Measurements from ENCODE around the gene WDR86. TPM values are rescaled to one million over a fixed set of nuclear protein-coding genes. Genes with fewer than 3 reads are reported as not detected.

WDR86 gene, protein sequence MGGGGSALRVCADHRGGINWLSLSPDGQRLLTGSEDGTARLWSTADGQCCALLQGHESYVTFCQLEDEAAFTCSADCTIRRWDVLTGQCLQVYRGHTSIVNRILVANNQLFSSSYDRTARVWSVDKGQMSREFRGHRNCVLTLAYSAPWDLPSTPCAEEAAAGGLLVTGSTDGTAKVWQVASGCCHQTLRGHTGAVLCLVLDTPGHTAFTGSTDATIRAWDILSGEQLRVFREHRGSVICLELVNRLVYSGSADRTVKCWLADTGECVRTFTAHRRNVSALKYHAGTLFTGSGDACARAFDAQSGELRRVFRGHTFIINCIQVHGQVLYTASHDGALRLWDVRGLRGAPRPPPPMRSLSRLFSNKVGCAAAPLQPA
- total RNA-seq = not detected

DNA sequence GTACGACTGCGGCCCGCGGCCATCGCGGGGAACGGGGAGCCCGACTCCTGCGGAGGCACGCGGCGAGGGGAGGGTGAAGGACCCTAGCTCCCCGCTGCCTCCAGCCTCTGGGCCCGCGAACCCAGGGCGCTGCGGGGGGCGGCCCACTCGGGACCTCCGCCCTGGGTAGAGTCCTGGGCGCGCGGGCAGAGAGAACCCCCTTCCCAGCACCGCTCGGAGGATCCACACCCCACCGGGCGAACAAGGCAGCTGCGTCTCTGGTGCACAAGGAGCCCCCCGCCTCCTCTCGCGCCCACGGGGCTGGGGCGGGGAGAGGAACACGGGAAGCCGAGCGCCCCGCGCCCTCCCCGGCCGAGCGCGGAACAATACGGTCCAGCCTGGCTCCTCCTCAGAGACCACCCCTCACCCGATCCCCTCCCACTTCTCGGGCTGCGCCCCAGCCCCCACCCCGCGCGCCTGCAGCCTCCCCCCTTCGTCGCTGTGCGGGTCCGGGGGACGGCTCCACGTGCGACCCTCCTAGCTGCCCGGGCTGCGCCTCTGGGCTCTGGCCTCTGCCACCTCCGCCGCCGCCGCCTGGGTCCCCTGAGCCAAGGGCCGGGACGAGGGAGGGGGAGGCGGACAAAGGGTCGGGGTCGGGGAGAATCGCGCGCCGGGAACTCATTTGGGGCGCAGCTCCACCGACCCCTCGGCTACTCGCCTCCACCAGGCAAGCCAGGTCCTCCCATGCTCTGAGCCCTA is at the start of gene WDR86:
TSS of gene WDR86 (minus strand) at position 372 of the 738 bp plus-strand sequence. CDS start 449 bp downstream, outside the sequence.
- ChIA-PET CTCF (interaction anchor here (0.6 to 0.7 kb wide), 2 partner anchors 94 to 340 kb away, joined by 3 to 4 read pairs; no protein-coding TSS in a partner anchor), POLR2A (no interaction called here)

DNA sequence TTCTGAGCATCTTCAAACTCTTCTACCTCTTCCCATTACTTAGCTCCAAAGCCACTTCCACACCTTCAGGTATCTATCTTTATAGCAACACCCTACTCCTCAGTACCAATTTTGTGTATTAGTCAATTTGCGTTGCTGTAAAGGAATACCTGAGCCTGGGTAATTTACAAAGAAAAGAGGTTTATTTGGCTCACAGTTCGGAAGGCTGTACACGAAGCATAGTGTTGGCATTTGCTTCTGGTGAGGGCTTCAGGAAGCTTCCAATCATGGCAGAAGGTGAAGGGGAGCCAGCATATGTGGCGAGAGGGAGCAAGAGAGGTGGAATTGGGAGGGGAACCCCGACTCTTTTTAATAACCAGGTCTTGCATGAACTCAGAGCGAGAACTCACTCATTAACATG is 47.7 kb upstream of the WDR86 start:
- ChIA-PET POLR2A (no interaction called here), CTCF (no interaction called here)

DNA sequence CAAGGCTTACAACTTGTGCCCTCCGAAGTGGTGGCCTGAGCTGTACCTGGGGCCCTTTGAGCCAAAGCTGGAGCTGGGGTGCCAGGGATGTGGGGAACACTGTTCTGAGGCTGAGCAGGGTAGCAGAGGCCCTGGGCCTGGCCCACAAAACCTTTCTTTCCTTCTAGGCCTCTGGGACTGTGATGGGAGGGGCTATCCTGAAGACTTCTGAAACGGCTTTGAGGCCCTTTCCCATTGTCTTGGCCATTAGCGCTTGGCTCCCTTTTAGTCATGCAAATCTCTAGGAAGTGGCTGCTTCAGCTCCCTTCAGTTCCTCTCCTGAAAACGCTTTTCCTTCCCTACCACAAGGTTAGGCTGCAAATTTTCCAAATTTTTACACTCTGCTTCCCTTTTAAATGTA is 46.9 kb upstream of the WDR86 start:
- ChIA-PET POLR2A (no interaction called here), CTCF (no interaction called here)

DNA sequence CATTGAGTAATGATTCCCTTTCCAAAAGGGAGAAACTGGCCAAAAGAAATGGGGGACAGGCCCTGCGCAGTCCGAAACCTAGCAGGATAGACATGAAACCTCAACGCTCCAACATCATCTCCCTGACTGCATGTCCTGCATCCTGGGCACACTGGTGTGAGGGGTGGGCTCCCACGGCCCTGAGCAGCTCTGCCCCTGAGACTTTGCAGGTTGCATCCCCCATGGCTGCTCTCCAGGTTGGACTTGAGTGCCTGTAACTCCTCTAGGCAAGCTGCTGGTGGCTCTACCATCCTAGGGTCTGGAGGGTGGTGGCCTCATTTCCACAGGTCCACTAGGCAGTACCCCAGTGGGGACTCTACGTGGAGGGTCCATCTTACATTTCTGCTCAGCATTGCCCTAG is 46.4 kb upstream of the WDR86 start:
- CTCF ChIA-PET = no interaction called here
- POLR2A ChIA-PET = no interaction called here

DNA sequence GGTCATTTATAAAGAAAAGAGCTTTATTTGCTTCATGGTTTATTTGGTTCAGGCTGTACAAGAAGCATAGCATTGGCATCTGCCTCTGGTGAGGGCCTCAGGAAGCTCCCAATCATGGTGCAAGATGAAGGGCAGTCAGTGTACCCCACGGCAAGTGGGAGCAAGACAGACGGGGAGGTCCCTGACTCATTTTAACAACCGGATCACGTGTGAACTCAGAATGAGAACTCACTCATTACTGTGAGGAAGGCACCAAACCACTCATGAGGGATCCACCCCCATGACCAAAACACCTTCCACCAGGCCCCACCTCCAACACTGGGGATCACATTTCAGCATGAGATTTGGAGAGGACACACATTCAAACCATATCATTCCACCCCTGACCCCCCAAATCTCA is 45.9 kb upstream of the WDR86 start:
- POLR2A ChIA-PET = no interaction called here
- CTCF ChIA-PET = no interaction called here

DNA sequence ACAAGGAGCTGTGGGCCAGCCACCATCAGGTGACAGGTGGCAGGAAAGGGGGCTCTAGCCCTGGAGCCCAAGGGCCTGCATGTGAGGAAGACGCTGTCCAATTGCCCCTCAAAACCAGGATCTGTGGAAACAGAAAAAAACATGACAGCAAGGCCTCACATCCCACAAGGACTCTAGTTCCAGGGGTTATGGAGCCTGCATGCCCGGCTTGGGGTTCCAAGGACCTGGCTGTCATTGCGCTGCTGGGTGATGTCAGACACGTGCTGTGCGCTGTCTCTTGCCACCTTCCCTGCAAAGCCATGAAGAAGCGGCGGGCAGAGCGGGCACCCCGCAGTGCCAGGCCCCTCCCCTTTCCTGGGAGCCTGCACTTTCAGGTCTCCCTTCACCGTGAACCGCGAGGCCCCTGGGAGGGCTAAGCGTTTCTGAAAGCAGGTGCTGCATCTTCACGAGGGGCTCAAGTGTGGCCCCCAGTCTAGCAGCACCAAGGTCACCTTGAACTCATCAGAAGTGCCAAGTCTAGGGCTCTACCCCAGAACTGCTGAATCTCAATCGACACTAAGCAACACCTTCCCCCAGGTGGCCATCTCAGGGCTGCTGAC is 45.2 kb upstream of the WDR86 start:
- ChIA-PET CTCF (no interaction called here), POLR2A (no interaction called here)

DNA sequence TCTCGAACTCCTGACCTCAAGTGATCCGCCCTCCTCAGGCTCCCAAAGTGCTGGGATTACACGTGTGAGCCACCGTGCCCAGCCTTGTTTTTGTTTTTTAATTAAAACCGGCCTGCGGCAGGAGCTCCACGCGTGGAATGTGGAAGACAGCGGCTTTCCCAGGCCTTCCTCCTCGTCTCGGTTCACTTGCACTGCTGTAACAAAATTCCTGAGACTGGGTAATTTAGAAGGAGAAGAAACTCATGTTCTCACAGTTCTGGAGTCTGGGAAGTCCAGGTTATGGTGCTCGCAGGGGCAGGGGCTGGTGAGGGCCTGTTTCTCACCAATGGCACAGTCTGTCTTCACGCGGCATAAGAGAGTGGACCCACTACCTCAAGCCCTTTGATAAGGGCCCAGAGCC is 44.5 kb upstream of the WDR86 start:
- ChIA-PET POLR2A (no interaction called here), CTCF (no interaction called here)

DNA sequence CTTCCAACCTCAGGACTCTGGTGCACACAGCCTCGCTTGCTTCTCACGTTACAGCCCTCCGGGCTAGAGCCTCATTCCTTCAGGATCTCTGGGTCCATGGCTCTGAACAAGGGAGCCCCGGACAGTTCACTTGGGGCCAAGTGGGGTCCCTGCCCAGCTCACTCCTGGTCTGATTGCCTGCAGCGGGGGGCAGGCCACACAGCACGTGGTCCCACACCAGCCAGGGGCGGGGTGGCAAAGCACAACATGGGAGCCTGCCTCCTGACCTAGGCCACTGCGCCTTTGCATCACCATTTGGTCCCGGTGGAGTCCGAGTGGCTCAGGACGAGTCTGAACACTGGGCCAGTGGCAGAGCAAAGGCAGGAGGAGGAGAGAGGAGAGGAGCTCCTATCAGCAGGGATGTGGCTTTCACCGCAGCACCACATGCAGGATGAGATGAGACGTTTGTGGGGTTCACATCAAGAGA is 43.5 kb upstream of the WDR86 start:
- POLR2A ChIA-PET = no interaction called here

DNA sequence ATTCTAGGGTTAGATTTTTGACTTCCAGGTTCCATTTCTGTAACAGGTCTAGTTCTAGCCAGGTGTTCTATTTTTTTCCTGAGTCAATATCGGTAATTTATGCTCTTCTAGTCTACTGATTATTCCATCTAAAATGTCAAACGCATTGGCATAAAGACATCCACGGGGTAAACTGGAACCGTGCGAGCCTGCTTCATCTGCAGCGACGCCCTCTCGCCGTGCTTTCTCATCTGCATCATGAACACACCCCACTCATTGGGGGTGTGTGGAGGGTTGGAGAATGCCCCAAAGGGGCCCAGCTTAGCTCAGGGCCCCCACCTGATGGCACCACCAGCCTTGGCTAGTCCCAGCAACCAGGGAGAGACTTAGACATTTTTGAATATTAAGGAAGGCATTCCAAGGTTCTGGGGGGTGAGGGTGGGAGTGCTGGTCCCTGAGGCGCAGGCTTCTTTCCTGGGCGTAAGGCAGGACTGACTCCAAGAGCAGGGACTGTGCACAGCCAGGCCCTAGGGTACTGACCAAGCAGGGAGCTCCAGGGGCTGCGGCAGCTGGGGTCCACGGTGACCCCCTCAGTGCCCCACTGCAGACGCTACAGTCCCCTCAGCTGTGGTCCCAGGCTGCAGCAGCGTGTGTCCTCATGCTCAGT is 43.0 kb upstream of the WDR86 start:
- CTCF ChIA-PET = interaction anchor here (1.1 to 7.0 kb wide), 2 partner anchors 85 to 105 kb away, joined by 4 to 64 read pairs; no protein-coding TSS in a partner anchor
- POLR2A ChIA-PET = no interaction called here

More for the DNA sequence above, 43.5 kb upstream of the WDR86 start:
- CTCF ChIA-PET = interaction anchor here (1.1 to 7.0 kb wide), 2 partner anchors 86 to 104 kb away, joined by 4 to 64 read pairs; no protein-coding TSS in a partner anchor

DNA sequence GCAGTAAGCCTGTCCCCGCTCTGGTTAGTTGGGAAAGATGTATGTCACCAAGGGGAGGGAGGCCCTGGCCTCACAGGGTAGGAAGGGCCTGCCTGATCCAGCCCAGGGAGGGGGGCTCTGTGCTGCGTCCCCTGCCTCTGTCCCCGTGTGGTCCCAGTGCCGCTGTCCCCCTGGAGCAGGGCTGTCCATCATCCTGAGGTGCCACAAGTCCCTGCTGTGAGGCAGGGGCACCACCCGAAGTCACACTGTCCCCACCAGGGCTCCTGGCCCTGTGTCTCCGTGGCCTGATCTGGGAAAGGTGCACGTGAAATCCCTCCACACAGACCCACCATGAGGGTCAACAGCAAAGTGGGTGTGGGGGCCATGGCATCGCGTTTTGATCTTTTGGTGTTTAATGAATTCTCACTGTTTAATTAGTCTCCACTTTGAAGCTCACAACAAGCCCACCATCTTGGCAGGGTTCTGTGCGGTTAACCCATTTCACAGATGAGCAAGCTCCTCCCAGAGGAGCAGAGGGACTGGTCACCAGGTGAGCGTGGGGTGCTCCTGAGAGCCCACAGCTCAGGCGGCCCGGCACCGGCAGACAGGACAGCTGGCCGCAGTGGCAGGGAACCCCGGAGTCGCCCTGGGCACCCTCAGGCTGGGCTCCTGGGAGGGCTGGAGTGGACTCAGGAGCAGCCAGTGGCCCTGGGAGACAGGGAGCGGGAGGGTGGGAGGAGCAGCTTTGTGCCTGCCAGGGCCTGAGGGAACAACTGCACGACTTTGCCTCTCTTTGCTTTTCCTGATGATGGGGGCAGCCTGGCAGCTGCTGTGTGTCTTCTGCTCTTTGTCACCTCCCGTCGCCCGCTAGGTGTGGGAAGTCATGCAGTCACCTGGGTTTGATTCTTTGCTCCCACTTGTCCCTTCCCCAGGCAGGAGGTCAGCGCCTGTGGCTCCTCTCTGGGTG is 42.1 kb upstream of the WDR86 start:
- ChIA-PET POLR2A (interaction anchor here (0.6 kb wide), 1 partner anchor 10 kb away, joined by 3 read pairs; no protein-coding TSS in a partner anchor), CTCF (interaction anchor here (0.9 to 7.0 kb wide), 4 partner anchors 14 to 106 kb away, joined by 3 to 64 read pairs (median 4); no protein-coding TSS in a partner anchor)

DNA sequence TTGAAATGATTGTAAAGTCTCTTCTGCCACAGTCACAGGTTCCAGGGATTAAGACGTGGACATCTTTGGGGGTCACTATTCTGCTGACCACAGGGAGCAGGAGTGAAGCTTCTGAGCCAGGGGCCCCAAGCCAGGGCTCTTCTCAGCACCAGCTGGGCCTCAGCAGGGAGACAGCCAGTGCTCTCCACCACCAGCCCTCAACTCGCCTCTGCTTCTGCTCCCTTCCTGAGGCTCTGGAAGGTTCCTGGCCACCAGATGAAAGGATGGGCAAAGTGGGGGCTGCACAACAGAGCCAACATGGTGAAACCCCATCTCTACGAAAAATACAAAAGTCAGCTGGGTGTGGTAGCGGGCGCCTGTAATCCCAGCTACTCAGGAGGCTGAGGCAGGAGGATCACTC is 41.3 kb upstream of the WDR86 start:
- POLR2A ChIA-PET = interaction anchor here (0.6 kb wide), 1 partner anchor 11 kb away, joined by 3 read pairs; no protein-coding TSS in a partner anchor

DNA sequence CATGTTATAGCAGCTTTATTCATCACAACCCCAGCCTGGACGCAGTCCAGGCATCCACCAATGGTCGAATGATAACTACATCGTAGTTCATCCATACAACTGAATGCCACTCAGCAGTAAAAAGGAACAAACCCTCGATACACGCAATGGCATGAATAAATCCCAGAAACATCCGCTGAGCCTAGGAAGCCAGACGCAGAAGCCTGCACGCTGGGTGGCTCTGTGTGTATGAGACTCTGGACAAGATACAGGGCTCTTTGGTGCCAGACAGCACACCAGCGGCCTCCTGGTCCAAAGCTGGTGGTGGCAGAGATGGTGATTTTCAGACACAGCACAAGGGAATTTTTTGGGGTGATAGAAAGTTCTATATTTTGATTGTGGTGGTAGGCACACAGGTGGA is 40.2 kb upstream of the WDR86 start:
- POLR2A ChIA-PET = no interaction called here

More for the DNA sequence above, 41.3 kb upstream of the WDR86 start:
- CTCF ChIA-PET = interaction anchor here (0.9 to 7.0 kb wide), 3 partner anchors 9 to 84 kb away, joined by 3 to 64 read pairs (median 8); no protein-coding TSS in a partner anchor

DNA sequence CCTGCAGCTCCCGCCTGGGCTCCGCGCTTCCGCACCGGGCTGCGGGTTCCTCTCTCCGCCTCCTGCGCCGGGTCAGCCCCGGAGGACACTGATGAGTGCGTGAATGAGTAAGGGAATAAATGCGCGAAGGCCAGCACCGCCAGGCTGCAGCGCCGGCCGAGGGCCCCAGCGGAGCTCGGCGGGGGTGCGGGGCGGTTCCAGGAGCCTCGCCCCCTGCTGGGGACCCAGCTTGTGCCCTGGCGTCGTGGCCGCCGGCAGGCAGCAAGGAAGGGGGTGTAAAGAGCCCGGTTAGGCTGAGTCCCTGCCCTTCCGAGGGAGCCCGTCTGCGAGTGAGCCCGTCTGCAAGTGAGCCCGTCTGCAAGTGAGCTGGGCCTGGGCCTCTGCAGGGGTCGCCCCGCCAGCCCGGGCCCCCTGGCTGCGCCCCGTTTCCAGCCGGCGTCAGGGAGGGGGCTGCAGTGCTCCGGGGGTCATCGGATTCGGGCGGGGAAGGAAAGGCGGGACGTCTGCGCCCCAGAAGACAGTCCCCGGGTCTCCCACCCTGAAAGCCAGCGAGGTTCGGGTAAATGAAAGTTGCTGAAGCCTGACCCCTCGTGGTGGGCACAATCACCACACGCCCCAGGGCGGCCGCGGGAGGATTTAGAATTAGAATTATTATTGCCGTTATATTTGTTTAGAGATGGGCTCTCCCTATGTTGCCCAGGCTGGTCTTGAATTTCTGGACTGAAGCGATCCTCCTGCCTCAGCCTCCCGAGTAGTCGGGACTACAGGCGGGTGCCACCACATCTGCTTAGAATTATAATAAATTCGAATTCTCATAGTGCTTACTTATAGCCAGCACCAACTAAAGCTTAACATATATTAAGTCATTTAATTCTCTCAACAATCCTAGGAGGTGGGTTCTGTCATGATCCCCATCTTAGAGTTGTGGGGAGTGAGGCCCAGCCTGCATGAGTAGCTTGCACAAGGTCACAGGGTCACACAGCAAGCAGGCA is 38.7 kb upstream of the WDR86 start:
- POLR2A ChIA-PET = interaction anchor here (0.6 to 1.0 kb wide), 2 partner anchors 80 to 221 kb away, joined by 3 read pairs; no protein-coding TSS in a partner anchor

More for the DNA sequence above, 40.2 kb upstream of the WDR86 start:
- CTCF ChIA-PET = interaction anchor here (1.0 to 7.0 kb wide), 9 partner anchors 10 to 133 kb away, joined by 3 to 64 read pairs (median 8); no protein-coding TSS in a partner anchor

DNA sequence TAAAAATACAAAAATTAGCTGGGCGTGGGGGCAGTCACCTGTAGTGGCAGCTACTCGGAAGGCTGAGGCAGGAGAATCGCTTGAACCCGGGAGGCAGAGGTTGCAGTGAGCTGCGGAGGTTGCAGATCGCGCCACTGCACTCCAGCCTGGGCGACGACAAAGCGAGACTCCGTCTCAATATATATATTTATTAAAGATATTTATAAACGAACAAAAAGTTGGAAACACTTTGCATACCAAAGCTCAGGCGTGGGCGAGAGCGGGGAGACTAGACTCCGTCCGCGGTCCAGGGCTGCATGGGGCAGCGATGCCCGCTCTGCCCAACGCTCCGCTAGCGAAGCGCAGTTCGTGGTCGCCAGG is 38.0 kb upstream of the WDR86 start:
- CTCF ChIA-PET = interaction anchor here (0.6 to 7.0 kb wide), 27 partner anchors 11 to 383 kb away, joined by 3 to 64 read pairs (median 4); no protein-coding TSS in a partner anchor
- POLR2A ChIA-PET = interaction anchor here (0.6 to 1.0 kb wide), 2 partner anchors 80 to 220 kb away, joined by 3 read pairs; no protein-coding TSS in a partner anchor

More for the DNA sequence above, 38.7 kb upstream of the WDR86 start:
- CTCF ChIA-PET = interaction anchor here (0.5 to 7.0 kb wide), 39 partner anchors 11 to 1044 kb away, joined by 3 to 64 read pairs (median 4); no protein-coding TSS in a partner anchor

DNA sequence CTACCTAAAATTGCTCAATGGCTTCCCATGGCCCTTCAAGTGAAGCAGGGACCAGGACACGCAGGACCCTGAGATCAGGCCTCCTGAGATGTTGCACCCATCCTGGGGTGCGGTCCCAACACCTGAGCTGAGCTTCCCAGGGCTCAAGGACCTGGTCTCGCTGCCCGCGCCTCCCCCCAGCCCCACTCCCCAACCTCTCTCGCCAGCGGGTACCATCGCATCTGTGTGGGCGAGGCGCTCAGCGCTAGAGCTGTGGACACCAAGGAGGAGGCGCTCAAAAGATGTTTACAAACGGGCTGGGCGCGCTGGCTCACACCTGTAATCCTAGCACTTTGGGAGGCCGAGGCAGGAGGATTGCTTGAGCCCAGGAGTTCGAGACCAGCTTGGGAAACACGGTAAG is 37.5 kb upstream of the WDR86 start:
- ChIA-PET POLR2A (interaction anchor here (0.6 kb wide), 1 partner anchor 220 kb away, joined by 3 read pairs; the partner anchor contains the start of gene ABCF2), CTCF (interaction anchor here (1.0 to 7.0 kb wide), 12 partner anchors 10 to 312 kb away, joined by 3 to 64 read pairs (median 4); no protein-coding TSS in a partner anchor)

DNA sequence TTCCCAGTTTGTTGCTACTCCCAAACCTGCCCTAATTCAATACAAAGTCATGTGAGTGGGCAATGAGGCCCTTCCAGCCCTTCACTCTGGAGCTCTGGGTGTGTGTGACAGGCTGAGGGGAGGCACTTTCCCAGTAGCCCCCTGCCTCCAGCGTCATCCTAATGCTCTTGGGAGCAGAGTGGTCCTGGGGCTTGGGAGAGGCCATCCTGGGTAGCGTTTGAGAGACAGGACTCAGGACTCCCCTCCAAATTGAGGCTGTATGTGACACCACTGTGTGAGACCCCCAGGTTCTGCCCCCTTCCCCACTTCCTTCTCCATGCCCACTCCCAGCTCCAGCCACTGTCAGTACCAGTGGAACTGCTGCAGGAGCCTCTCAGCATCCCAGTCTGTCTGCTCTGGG is 36.6 kb upstream of the WDR86 start:
- POLR2A ChIA-PET = no interaction called here

More for the DNA sequence above, 36.6 kb upstream of the WDR86 start:
- CTCF ChIA-PET = interaction anchor here (0.9 kb wide), 1 partner anchor 16 kb away, joined by 3 read pairs; no protein-coding TSS in a partner anchor
